ENCODE results near the gene CPE. TPM values are rescaled to one million over a fixed set of nuclear protein-coding genes. Genes with fewer than 3 reads are reported as not detected.
"Not testable (repeated sequence)": the region's sequence is repeated elsewhere in the genome, so short reads cannot be mapped to it uniquely, and the experiment has no call there.

CPE gene
- 43.5 TPM for total RNA-seq
- long read RNA-seq, transcript CPE-201 (9 exons, 2,421 nt), result major isoform, 77 of 84 reads
- long read RNA-seq, partial matches to known transcripts, result 3 of 84 reads
- long read RNA-seq, other reads (novel, unspliced or antisense), result 4 of 84 reads

DNA sequence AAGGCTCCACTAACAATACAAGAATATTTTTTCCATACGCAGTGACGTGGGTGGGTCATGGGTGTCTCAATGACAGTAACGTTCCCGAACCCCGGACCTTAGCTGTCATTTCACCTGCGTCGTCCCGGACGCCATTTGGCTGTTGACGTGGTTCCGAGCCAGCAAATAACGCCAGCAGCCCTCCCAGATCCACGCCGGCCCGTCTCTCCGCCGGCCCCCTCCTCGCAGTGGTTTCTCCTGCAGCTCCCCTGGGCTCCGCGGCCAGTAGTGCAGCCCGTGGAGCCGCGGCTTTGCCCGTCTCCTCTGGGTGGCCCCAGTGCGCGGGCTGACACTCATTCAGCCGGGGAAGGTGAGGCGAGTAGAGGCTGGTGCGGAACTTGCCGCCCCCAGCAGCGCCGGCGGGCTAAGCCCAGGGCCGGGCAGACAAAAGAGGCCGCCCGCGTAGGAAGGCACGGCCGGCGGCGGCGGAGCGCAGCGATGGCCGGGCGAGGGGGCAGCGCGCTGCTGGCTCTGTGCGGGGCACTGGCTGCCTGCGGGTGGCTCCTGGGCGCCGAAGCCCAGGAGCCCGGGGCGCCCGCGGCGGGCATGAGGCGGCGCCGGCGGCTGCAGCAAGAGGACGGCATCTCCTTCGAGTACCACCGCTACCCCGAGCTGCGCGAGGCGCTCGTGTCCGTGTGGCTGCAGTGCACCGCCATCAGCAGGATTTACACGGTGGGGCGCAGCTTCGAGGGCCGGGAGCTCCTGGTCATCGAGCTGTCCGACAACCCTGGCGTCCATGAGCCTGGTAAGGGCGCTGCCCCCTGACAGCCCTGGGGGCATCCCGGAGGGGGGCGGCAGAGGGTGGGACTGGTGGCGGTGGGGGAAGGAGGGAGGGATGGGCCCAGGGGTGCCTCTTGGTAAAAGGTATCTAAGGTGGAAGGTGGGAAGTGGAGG, at the start of gene CPE:
Gene CPE, plus strand, starts transcription at position 264 of the 933 bp plus-strand sequence. Its CDS starts 214 bp downstream, at position 478.
- DNase-seq (ENCODE audit: low spot score), result peak; percentile 87
- intact Hi-C loops (cut with DNase I), result no loop called here

DNA sequence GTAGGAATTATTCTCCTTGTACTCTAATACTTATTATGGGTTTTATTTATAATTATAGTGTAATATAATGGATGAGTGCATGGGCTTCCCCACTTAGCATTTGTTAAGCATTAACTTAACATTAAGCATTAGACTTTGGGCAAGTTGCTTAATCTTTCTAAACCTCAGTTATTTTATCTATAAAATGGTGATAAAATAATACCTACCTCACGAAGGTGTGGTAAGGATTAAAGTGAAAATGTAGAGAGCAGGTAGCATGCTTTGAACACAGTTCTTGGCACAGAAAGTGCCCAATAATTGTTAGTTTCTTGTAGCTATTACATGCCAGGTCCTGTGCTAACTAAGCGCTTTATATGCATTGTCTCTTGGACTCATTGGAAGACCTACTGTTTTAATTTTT, 48.7 kb upstream of the CPE start:
- intact Hi-C loops (cut with DNase I), result no loop called here
- DNase-seq (ENCODE audit: low spot score), result no peak

DNA sequence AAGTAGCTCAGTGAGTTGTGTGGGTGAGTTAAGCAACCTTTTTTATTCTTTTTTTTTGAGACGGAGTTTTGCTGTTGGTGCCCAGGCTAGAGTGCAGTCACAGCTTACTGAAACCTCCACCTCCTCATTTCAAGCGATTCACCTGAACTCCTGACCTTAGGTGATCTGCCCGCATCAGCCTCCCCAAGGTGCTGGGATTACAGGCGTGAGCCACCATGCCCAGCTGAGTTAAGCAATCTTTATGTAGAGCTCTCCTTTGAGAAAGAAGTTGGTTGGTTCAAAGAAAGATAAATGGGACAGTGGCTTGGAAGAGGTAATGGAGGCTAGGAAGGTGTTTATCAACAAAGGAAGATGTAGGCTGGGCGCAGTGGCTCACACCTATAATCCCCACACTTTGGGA, 48.1 kb upstream of the CPE start:
- DNase-seq (ENCODE audit: low spot score), result no peak

GRCh38 chr4:165331359-165331758, 47.4 kb upstream of the CPE start:
- DNase-seq (ENCODE audit: low spot score), result no peak
- intact Hi-C loops (cut with DNase I), result no loop called here

More for the DNA sequence above, 48.1 kb upstream of the CPE start:
- intact Hi-C loops (cut with DNase I), result no loop called here

DNA sequence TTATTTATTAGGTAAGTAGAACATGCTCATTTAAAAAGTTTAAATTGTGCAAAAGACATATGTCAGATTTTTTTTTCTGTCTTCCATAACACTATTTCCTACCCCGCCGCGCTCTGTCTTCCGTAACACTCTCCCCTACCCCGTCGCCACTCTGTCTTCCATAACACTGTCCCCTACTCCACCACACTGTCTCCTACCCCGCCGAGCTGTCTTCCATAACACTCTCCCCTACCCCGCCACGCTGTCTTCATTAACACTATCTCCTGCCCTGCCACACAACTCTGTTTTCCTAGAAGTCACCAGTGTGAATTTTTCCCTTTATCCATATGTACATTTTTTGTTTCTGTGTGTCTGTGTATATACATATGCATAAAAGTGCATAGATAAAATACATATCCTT, 47.0 kb upstream of the CPE start:
- no peak for DNase-seq (ENCODE audit: low spot score)
- intact Hi-C loops (cut with DNase I), result no loop called here

DNA sequence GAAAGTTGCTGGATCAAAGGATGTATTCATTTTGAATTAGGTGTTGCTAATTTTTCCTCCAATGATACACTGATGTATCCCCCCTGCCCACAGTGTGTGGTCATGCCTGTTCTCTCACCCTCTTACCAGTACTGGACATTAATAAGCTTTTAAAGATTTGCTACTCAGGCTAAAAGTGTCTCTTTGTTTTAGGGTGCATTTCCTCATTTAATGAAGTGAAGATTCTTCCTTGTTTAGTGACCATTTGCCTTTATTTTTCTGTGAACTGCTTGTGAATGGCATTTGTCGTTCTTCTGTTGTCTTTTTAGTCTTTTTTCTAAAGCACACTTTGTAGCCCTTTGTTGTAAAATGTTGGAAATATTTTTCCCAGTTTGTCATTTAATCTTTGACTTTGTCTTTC, 46.3 kb upstream of the CPE start:
- intact Hi-C loops (cut with DNase I), result no loop called here
- no peak for DNase-seq (ENCODE audit: low spot score)

- intact Hi-C loops (cut with DNase I), result no loop called here
- DNase-seq (ENCODE audit: low spot score), result no peak
Measured at GRCh38 chr4:165335163-165335703, 43.6 kb upstream of the CPE start.

DNA sequence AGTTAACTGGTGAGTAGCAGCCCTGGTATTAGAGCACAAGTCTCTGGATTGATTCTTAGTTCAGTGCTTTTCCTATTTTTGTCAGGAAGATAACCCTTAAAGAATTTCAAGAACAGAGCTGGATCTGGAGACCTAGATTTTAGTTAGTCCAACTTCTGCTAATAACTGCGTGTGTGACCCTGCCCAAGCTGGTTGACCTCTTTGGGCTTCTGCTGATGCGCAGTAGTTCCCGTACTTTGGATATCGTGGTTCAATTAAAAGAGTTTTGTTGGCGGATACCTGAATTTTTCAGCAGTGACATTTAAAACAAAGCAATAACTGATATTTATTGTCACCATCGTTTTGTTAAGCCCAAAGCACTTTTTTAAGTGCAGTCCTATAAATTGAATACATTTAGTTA, 42.1 kb upstream of the CPE start:
- no peak for DNase-seq (ENCODE audit: low spot score)
- intact Hi-C loops (cut with DNase I), result no loop called here

- intact Hi-C loops (cut with DNase I); DNase-seq (ENCODE audit: low spot score): not testable (repeated sequence)
Measured at GRCh38 chr4:165342340-165342739, 36.5 kb upstream of the CPE start.

DNA sequence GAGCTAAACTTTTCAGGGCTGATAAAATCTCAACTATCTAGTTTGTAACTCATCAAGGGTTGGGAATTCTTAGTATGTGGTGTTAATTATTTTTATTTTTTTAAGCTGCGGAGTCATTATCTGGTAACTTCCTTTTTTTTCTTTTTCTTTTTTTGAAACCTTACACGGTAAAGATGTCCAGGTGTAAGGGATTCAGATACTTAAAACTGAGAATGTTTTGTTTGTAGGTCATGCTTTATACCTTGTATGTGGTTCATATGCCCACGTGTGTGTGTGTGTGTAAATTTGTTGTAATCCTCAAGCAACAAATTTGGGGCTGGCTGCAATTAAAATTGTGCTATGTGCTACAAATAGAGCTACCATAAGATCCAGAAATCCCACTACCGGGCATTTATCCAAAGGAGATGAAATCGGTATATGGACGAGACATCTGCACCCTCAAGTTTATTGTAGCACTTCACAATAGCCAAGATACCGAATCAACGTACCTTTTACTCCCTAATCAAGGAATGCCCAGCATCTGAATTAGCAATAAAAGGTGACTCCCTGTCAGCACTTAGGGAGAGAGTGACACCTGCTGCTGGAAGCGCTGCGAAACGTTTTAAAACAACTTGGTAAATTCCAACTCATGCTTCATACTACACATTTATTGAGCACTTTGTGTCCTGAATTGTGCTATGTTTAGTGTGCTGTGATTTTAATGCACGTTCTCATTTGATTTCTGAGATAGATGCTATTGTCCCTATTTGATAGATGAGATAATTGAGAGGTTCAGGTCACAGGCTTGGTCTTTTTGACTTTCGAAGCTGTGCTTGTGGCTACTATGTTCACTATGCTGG, 35.2 kb upstream of the CPE start:
- DNase-seq (ENCODE audit: low spot score), result no peak
- intact Hi-C loops (cut with DNase I), result no loop called here

- intact Hi-C loops (cut with DNase I), result loop anchor here (5.0 kb wide), 1 partner anchor 214 kb away; no protein-coding TSS in a partner anchor
- DNase-seq (ENCODE audit: low spot score), result no peak
Measured at GRCh38 chr4:165345666-165346417, 33.0 kb upstream of the CPE start.

DNA sequence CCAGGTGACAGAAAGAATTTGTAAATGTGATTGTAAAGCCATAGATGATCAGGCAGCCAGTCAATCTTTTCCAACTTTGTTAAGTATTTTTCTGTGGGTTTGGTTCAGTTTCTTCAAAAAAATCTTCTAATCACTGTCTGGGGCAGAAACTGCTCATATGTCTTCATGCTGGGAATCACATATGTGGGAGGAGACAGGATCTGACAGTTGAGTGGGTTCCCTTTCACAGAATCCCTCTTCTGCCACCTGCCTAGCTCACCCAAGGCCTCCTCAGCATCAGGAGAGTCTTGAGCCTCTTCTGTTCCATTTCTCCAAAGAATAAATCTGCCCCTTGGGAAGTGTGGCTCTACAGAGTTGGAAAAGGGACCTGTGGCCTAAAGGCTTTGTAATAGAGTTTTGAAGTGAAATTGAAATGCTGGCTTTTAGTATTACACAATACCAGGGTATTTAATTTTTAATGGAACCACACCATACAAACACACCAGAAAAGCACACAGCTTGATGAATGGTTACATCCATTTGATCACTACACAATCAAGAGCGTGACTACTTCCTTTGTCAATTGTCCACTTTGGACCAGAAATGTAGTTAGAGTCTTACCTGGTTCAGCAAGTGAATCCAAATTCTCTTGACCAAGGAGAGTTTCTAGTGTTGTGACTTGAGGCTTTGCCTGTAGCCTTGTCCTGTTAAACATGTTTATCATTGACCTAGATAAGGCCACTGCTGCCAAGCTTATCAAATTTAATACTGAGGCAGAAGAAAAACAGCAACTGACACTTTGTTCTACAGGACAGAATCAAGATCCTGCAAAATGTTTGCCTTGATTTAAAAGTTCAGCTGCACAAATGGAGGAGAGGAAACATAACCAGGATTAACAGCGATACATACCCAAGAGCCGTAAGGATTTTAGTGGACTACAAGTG, 30.9 kb upstream of the CPE start:
- intact Hi-C loops (cut with DNase I), result loop anchor here (5.0 kb wide), 1 partner anchor 216 kb away; no protein-coding TSS in a partner anchor
- DNase-seq (ENCODE audit: low spot score), result no peak

DNA sequence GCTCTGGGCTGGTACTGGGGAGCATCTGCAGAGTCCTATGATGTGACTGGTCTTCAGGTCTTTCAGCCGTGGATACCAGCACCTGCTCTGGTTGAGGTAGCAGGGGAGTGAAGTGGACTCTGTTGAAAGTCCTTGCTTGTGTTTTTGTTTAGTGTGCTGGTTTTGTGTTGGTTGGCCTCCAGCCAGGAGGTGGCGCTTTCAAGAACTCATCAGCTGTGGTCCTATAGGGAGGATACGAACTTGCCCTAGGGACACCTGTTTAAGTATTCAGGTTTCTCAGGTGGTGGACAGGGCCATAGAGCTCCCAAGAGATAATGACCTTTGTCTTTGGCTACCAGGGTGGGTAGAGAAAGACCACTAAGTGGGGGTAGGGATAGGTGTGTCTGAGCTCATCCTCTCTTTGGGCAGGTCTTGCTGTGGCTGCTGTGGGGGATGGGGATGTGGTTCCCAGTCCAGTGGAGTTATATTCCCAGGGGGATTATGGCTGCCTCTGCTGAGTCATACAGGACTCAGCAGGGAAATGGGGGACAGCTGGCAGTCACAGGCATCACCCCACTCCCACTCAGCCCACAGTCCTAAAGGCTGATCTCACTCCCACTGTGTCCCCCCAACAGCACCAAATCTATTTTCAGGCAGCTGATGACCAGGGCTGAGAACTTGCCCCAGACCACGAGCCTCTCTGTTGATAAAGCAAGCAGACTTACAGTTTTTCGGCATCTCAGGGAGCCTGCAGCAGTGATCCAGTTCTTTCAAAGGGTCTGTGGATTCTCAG, 27.3 kb upstream of the CPE start:
- DNase-seq (ENCODE audit: low spot score), result no peak
- intact Hi-C loops (cut with DNase I), result no loop called here

GRCh38 chr4:165355900-165356300, 22.9 kb upstream of the CPE start:
- no peak for DNase-seq (ENCODE audit: low spot score)

DNA sequence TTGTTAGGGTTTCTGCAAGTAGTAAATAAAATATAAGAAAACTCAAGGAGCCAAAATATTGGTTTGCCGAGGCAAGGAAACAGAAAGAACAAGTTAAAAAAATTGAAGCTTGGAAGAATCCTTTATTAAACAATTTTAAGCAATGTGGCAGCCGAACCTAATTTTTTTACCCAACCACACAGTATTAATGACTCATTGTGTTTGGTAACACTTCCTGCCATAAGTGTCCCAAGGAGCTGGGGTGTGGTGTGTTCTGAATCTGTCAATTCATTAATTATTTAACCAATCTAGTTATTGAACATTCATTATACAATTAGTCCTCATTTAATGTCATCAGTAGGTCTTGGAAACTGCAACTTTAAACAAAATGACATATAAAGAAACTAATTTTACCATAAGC, 19.3 kb upstream of the CPE start:
- intact Hi-C loops (cut with DNase I), result loop anchor here (5.0 kb wide), 1 partner anchor 103 kb away; no protein-coding TSS in a partner anchor
- no peak for DNase-seq (ENCODE audit: low spot score)

More at GRCh38 chr4:165355900-165356300, 22.9 kb upstream of the CPE start:
- intact Hi-C loops (cut with DNase I), result loop anchor here (5.0 kb wide), 1 partner anchor 106 kb away; no protein-coding TSS in a partner anchor

GRCh38 chr4:165360041-165360695, 18.6 kb upstream of the CPE start:
- DNase-seq (ENCODE audit: low spot score), result no peak
- intact Hi-C loops (cut with DNase I), result no loop called here

Measured in cardiac septum (tissue), 1 donor.